GM10266 (cell line): ENCODE measurements around the gene CD160.

Experiments used
- DNase-seq: peaks from one replicate; pipeline ENCODE4 v3.0.0; 2012; ENCODE audit errors: extremely low spot score
- TF ChIP-seq, protein P1 (sequence below): IDR thresholded peaks from 2 replicates; pipeline ENCODE4 v1.5.1; 2012; ENCODE audit warnings: mild to moderate bottlenecking, low read depth; ENCODE audit not compliant: control insufficient read depth, insufficient read depth; ENCODE audit errors: missing control alignments

CD160 gene

GRCh38 chr1:145786271-145786670, 67.0 kb downstream of the CD160 start:
- no peak for DNase-seq
- TF ChIP-seq, protein P1, sequence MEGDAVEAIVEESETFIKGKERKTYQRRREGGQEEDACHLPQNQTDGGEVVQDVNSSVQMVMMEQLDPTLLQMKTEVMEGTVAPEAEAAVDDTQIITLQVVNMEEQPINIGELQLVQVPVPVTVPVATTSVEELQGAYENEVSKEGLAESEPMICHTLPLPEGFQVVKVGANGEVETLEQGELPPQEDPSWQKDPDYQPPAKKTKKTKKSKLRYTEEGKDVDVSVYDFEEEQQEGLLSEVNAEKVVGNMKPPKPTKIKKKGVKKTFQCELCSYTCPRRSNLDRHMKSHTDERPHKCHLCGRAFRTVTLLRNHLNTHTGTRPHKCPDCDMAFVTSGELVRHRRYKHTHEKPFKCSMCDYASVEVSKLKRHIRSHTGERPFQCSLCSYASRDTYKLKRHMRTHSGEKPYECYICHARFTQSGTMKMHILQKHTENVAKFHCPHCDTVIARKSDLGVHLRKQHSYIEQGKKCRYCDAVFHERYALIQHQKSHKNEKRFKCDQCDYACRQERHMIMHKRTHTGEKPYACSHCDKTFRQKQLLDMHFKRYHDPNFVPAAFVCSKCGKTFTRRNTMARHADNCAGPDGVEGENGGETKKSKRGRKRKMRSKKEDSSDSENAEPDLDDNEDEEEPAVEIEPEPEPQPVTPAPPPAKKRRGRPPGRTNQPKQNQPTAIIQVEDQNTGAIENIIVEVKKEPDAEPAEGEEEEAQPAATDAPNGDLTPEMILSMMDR, result no peak

DNA sequence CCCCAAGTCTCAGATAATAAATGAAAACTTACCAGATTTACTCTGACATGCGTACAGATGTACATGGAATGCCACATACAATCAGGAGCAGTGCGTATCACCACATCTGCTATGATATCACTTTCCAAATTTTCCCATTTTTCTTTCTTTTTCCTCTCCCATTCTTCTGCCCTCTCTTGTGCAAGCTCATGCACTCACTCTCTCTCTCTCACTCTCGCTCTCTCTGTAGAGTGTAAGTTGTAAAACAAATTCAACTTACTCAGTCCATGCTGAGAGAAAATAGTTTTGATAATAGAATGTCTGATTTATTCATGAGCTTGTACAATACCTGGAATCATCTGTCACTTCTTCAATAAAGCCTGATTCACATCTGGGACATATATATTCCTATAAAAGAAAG, 69.3 kb downstream of the CD160 start:
- DNase-seq, result no peak
- TF ChIP-seq, protein P1, result no peak
